GM12878 (cell line): ENCODE data around the gene ATG4B. TPM values are rescaled to one million over a fixed set of nuclear protein-coding genes. Genes with fewer than 3 reads are reported as not detected.

Experiments used
- ATAC-seq: fragments of 200-7000 bp; cut with Tn5 transposase; 3 replicates; pipeline ENCODE4 v1.9.1; 2020; ENCODE audit warnings: mild to moderate bottlenecking, moderate library complexity
- BruUV-seq: library from RNA; stranded (reverse); fragments of 400-500 nt; replicated peaks from 2 replicates; lab custom pipeline; 2021; lab: Mats Ljungman, UMichigan
- CTCF ChIA-PET: fragments of 300-600 bp; sonication (Branson Sonifier 250); formaldehyde crosslinking; extraction: SDS; loops from one replicate; lab custom pipeline; 2021; ENCODE audit warnings: inconsistent platforms; lab: Yijun Ruan, JAX
- POLR2A ChIA-PET: fragments of 350-600 bp; formaldehyde crosslinking; extraction: SDS; loops from one replicate; lab custom pipeline; 2021; ENCODE audit warnings: inconsistent platforms; lab: Charles Lee
- RAD21 ChIA-PET: fragments of 300-600 bp; sonication (Branson Sonifier 250); formaldehyde crosslinking; loops from one replicate; lab custom pipeline; 2023; ENCODE audit warnings: antibody characterized with exemption; ENCODE audit not compliant: unreplicated experiment; lab: Charles Lee
- SMC1A ChIA-PET: fragments of 300-600 bp; sonication (Branson Sonifier 250); formaldehyde crosslinking; loops from one replicate; lab custom pipeline; 2023; ENCODE audit not compliant: unreplicated experiment, uncharacterized antibody; lab: Charles Lee
- DNase-seq: peaks from one replicate; pipeline ENCODE4 v3.0.0-alpha.2; 2011; ENCODE audit warnings: low read depth, low spot score
- FAIRE-seq: peaks from 3 replicates; lab custom pipeline; 2011; peaks lifted over from hg19 to GRCh38; lab: Jason Lieb, UNC
- H2AFZ ChIP-seq: 2 replicates; pipeline ENCODE4 v1.6.0; 2011; ENCODE audit warnings: low read depth, low read length, control low read depth; ENCODE audit not compliant: control insufficient read depth
- H3K27ac ChIP-seq: 2 replicates; pipeline ENCODE4 v1.5.1; 2011; ENCODE audit warnings: control low read depth; ENCODE audit not compliant: control insufficient read depth, insufficient read depth
- H3K27me3 ChIP-seq, 2 experiments: replicated peaks in 1 of 2; 2 replicates each; pipeline versions ENCODE4 v1.6.0 to v1.6.1; 2011; ENCODE audit warnings: low read length in 1 of 2; ENCODE audit not compliant: control insufficient read depth in 2 of 2, insufficient read depth in 2 of 2
- H3K36me3 ChIP-seq, 2 experiments: 2 replicates each; pipeline ENCODE4 v1.5.1; 2011; ENCODE audit warnings: low read length in 1 of 2; ENCODE audit not compliant: control insufficient read depth in 2 of 2, insufficient read depth in 2 of 2
- H3K4me1 ChIP-seq: 2 replicates; pipeline ENCODE4 v1.6.1; 2011; ENCODE audit warnings: mild to moderate bottlenecking, low read length, moderate library complexity, mixed read lengths; ENCODE audit not compliant: control insufficient read depth, insufficient read depth
- H3K4me2 ChIP-seq: 2 replicates; pipeline ENCODE4 v1.6.0; 2011; ENCODE audit warnings: control low read depth; ENCODE audit not compliant: control insufficient read depth, insufficient read depth
- H3K4me3 ChIP-seq: fragments of 200-600 bp; sonication (generic); 2 replicates; pipeline ENCODE4 v1.5.1; 2016
- H3K79me2 ChIP-seq: 2 replicates; pipeline ENCODE4 v1.6.0; 2011; ENCODE audit warnings: low read length; ENCODE audit not compliant: control insufficient read depth, insufficient read depth
- H3K9ac ChIP-seq: 2 replicates; pipeline ENCODE4 v1.8.0; 2011; ENCODE audit warnings: low read length, control low read depth, mixed read lengths; ENCODE audit not compliant: control insufficient read depth, insufficient read depth
- H3K9me3 ChIP-seq: replicated peaks from 3 replicates; pipeline ENCODE4 v1.5.1; 2011; ENCODE audit warnings: mild to moderate bottlenecking, low read length; ENCODE audit not compliant: control insufficient read depth, insufficient read depth
- H4K20me1 ChIP-seq: 2 replicates; pipeline ENCODE4 v1.6.0; 2011; ENCODE audit not compliant: control insufficient read depth, insufficient read depth
- MEF2B ChIP-seq: fragments of 450-650 bp; IDR thresholded peaks from 2 replicates; pipeline ENCODE4 v1.6.1; 2018; ENCODE audit warnings: mild to moderate bottlenecking, moderate library complexity; ENCODE audit not compliant: partially characterized antibody, poor library complexity, severe bottlenecking
- POLR2A ChIP-seq: IDR thresholded peaks from 2 replicates; pipeline ENCODE4 v1.6.1; 2011; ENCODE audit warnings: low read depth, mild to moderate bottlenecking, low read length
- POLR2AphosphoS5 ChIP-seq: IDR thresholded peaks from 2 replicates; pipeline ENCODE4 v1.6.1; 2011; ENCODE audit warnings: mild to moderate bottlenecking, low read length, inconsistent platforms
- SMARCA5 ChIP-seq: fragments of 450-650 bp; IDR thresholded peaks from 2 replicates; pipeline ENCODE4 v1.6.1; 2017; ENCODE audit warnings: mild to moderate bottlenecking
- WGBS: methylation state at CpG from one replicate; pipeline ENCODE4 v1.1.6; 2016; ENCODE audit warnings: low lambda C conversion rate; ENCODE audit not compliant: insufficient replicate concordance, insufficient coverage; ENCODE audit errors: missing lambda C conversion rate; 5-methylcytosine and 5-hydroxymethylcytosine counted together
- in situ Hi-C: fragments of 300-500 bp; cut with MboI; formaldehyde crosslinking; loops from 9 replicates; pipeline ENCODE4 v1.14.3; 2018; ENCODE audit warnings: mixed read lengths
- intact Hi-C: fragments of 100-400 bp; cut with micrococcal nuclease; formaldehyde crosslinking; loops from one replicate; pipeline ENCODE4 v1.14.2; 2022; ENCODE audit not compliant: unreplicated experiment
- polyA plus RNA-seq, 11 experiments: library from polyadenylated mRNA; depleted of rRNA in 4 of 11; unstranded in 6 of 11; stranded (reverse) in 5 of 11; fragments of >200 nt; fragmentation: Nextera tagmentation in 4 of 11; fragmentation: Illumina TruSeq in 1 of 11; extraction: Ambion mirVana in 4 of 11; extraction: Trizol in 1 of 11; gene quantifications; 1 replicate in 1 of 11; 2 replicates in 10 of 11; pipeline versions ENCODE4 v1.2.1 to v1.2.3, GENCODE V29; 2011 to 2016; ENCODE audit warnings: inconsistent platforms in 2 of 11, missing spikeins in 2 of 11, low read depth in 1 of 11
- total RNA-seq, 4 experiments: library from RNA; depleted of rRNA in 3 of 4; stranded (reverse); fragments of >200 nt in 3 of 4; fragmentation: Illumina TruSeq in 1 of 4; extraction: Trizol in 1 of 4; gene quantifications; 2 replicates each; pipeline versions ENCODE4 v1.2.1 to v1.2.3, GENCODE V29; 2013 to 2021

ATG4B gene
- total and polyA plus RNA-seq, 10 of the 15 experiments (the other 5 are each of a cell fraction or from before 2014, with no cell fraction given): 5.8 to 84.1 (median 64.9) TPM

- ChIA-PET CTCF (no interaction called here), RAD21 (no interaction called here), POLR2A (no interaction called here), SMC1A (no interaction called here)
- H2AFZ ChIP-seq: no peak overlapping the region
- BruUV-seq: no TSS peak
- no peak for FAIRE-seq
- peaks cover 19% of the 10 kb centered on the region; the same call in 2 of the 3 replicates for H3K9me3 ChIP-seq
- ATAC-seq: no peak
- TF ChIP-seq POLR2AphosphoS5 (0 out of 2 replicates have a peak, but pooled peaks have one; percentile 1), MEF2B (no peak)
- peaks cover 14 to 25% of the 10 kb centered on the region in 2 experiments; a peak in 3 of 4 replicates for H3K36me3 ChIP-seq
- H3K4me1 ChIP-seq: no peaks in the 10 kb centered on the region
- no peak overlapping the region for H3K4me2 ChIP-seq
- H3K9ac ChIP-seq: no peak overlapping the region
- in situ Hi-C loops (no loop called here), intact Hi-C loops (no loop called here)
- H3K27me3 ChIP-seq: no peaks in the 10 kb centered on the region
- H4K20me1 ChIP-seq: no peaks in the 10 kb centered on the region
- no peak for DNase-seq
- no peaks in the 10 kb centered on the region for H3K79me2 ChIP-seq
- H3K27ac ChIP-seq: no peak overlapping the region
- H3K4me3 ChIP-seq: no peak overlapping the region
- 93% methylated on average over 15 of the region's 15 CpGs for WGBS
Measured at GRCh38 chr2:241720560-241720959, 83.1 kb downstream of the ATG4B start.

GRCh38 chr2:241721852-241722251, 84.4 kb downstream of the ATG4B start:
- FAIRE-seq (no peak), ATAC-seq (no peak), DNase-seq (no peak)
- H3K9ac ChIP-seq: no peak overlapping the region
- ChIA-PET SMC1A (no interaction called here), RAD21 (no interaction called here), CTCF (no interaction called here), POLR2A (no interaction called here)
- peak; percentile 50; the same call in 1 of the 2 replicates for TF ChIP-seq POLR2A
- TF ChIP-seq SMARCA5: no peak
- no peaks in the 10 kb centered on the region for H3K79me2 ChIP-seq
- no peaks in the 10 kb centered on the region for H4K20me1 ChIP-seq
- no peaks in the 10 kb centered on the region for H3K4me1 ChIP-seq
- BruUV-seq: no TSS peak
- no peak overlapping the region for H3K4me3 ChIP-seq
- no peaks in the 10 kb centered on the region for H3K27me3 ChIP-seq
- WGBS: 94% methylated on average over 12 of the region's 12 CpGs
- in situ Hi-C loops: no loop called here
- no peak overlapping the region for H3K27ac ChIP-seq
- H3K36me3 ChIP-seq: peaks cover 14 to 25% of the 10 kb centered on the region in 2 experiments; a peak in 3 of 4 replicates
- no peak overlapping the region for H3K4me2 ChIP-seq
- H2AFZ ChIP-seq: no peak overlapping the region
- peaks cover 19% of the 10 kb centered on the region; the same call in 2 of the 3 replicates for H3K9me3 ChIP-seq
- intact Hi-C loops: no loop called here
